H1 (cell line): ENCODE measurements around the gene BCAR3. TPM values are rescaled to one million over a fixed set of nuclear protein-coding genes. Genes with fewer than 3 reads are reported as not detected.
A peak's percentile ranks its signal among the peaks of the same experiment; 100 is the strongest.

ENCODE experiments used
- CTCF ChIA-PET: fragments of 300-600 bp; sonication (Branson Sonifier 250); formaldehyde crosslinking; loops from one replicate; lab custom pipeline; 2021; ENCODE audit not compliant: partially characterized antibody; lab: Charles Lee
- POLR2A ChIA-PET: fragments of 300-600 bp; sonication (Branson Sonifier 250); formaldehyde crosslinking; loops from one replicate; lab custom pipeline; 2021; ENCODE audit warnings: inconsistent platforms; ENCODE audit not compliant: partially characterized antibody; lab: Charles Lee
- DNase-seq, 2 experiments: peaks; one replicate each; pipeline versions ENCODE4 v3.0.0 to v3.0.0-alpha.2; 2010 to 2022; ENCODE audit warnings: low spot score in 2 of 2, low read depth in 1 of 2, mixed read lengths in 1 of 2
- FAIRE-seq: peaks from 2 replicates; lab custom pipeline; 2011; peaks lifted over from hg19 to GRCh38; lab: Jason Lieb, UNC
- H2AFZ ChIP-seq: 2 replicates; pipeline ENCODE4 v1.8.1; 2012; ENCODE audit warnings: low read length, inconsistent platforms
- H2AK5ac ChIP-seq: 2 replicates; pipeline ENCODE4 v1.6.1; 2013; ENCODE audit warnings: low read depth, low read length
- H2BK120ac ChIP-seq: replicated peaks from 2 replicates; pipeline ENCODE3; 2013; ENCODE audit warnings: low read depth, low read length, inconsistent platforms
- H2BK12ac ChIP-seq: 2 replicates; pipeline ENCODE4 v1.6.1; 2013; ENCODE audit warnings: low read depth, low read length
- H2BK15ac ChIP-seq: 2 replicates; pipeline ENCODE4 v1.6.1; 2013; ENCODE audit warnings: low read length
- H2BK20ac ChIP-seq: 2 replicates; pipeline ENCODE4 v1.6.1; 2013; ENCODE audit warnings: low read length
- H2BK5ac ChIP-seq: 2 replicates; pipeline ENCODE4 v1.6.1; 2013; ENCODE audit warnings: low read depth, low read length
- H3K14ac ChIP-seq: 2 replicates; pipeline ENCODE4 v1.6.1; 2013; ENCODE audit warnings: inconsistent platforms; ENCODE audit not compliant: insufficient read length
- H3K18ac ChIP-seq: 2 replicates; pipeline ENCODE4 v1.6.1; 2013; ENCODE audit warnings: low read length; ENCODE audit errors: extremely low read depth
- H3K23ac ChIP-seq: 2 replicates; pipeline ENCODE4 v1.6.1; 2013; ENCODE audit warnings: inconsistent platforms; ENCODE audit not compliant: insufficient read length
- H3K23me2 ChIP-seq: 2 replicates; pipeline ENCODE4 v1.6.1; 2013; ENCODE audit warnings: low read depth, low read length
- H3K27ac ChIP-seq: 2 replicates; pipeline ENCODE4 v1.6.1; 2011; ENCODE audit warnings: low read depth, low read length, inconsistent platforms
- H3K27me3 ChIP-seq, 4 experiments: replicated peaks in 1 of 4; 1 replicate in 1 of 4; 2 replicates in 3 of 4; pipeline versions ENCODE4 v1.6.1 to v1.8.1; 2011 to 2013; ENCODE audit warnings: low read length in 3 of 4, mild to moderate bottlenecking in 3 of 4, inconsistent platforms in 2 of 4, mixed read lengths in 2 of 4, moderate library complexity in 1 of 4; ENCODE audit not compliant: control insufficient read depth in 3 of 4, insufficient read depth in 3 of 4; ENCODE audit errors: extremely low read depth in 1 of 4
- H3K36me3 ChIP-seq, 4 experiments: 2 replicates each; pipeline versions ENCODE4 v1.6.1 to v1.8.1; 2011 to 2013; ENCODE audit warnings: mild to moderate bottlenecking in 4 of 4, low read length in 3 of 4, moderate library complexity in 2 of 4, control low read depth in 1 of 4, inconsistent platforms in 1 of 4; ENCODE audit not compliant: insufficient read depth in 4 of 4, control insufficient read depth in 2 of 4
- H3K4ac ChIP-seq: replicated peaks from 2 replicates; pipeline ENCODE3; 2013; ENCODE audit warnings: low read length, low read depth, mixed read lengths, inconsistent platforms; ENCODE audit not compliant: insufficient read length
- H3K4me1 ChIP-seq, 4 experiments: replicated peaks in 1 of 4; 1 replicate in 1 of 4; 2 replicates in 3 of 4; pipeline versions ENCODE4 v1.6.1 to v1.8.1; 2011 to 2013; ENCODE audit warnings: low read length in 3 of 4, inconsistent platforms in 2 of 4, mixed read lengths in 1 of 4; ENCODE audit not compliant: insufficient read depth in 4 of 4, control insufficient read depth in 3 of 4
- H3K4me2 ChIP-seq, 2 experiments: 2 replicates each; pipeline versions ENCODE4 v1.6.1 to v1.8.1; 2011 to 2013; ENCODE audit warnings: low read depth in 2 of 2, low read length in 2 of 2, control low read depth in 1 of 2, inconsistent platforms in 1 of 2, mild to moderate bottlenecking in 1 of 2; ENCODE audit not compliant: insufficient read depth in 1 of 2
- H3K4me3 ChIP-seq, 4 experiments: fragments of 200-600, 300-600 bp in 1 of 4; sonication (generic), shearing (Covaris generic), sonication (Bioruptor Twin) in 1 of 4; 2 replicates each; pipeline versions ENCODE4 v1.5.1 to v1.8.1; 2011 to 2016; ENCODE audit warnings: low read length in 4 of 4, low read depth in 3 of 4, control low read depth in 2 of 4, inconsistent platforms in 2 of 4, mild to moderate bottlenecking in 2 of 4, mixed read lengths in 1 of 4, moderate library complexity in 1 of 4; ENCODE audit not compliant: insufficient read depth in 2 of 4; ENCODE audit errors: extremely low read depth in 1 of 4
- H3K56ac ChIP-seq: replicated peaks from 2 replicates; pipeline ENCODE3; 2013; ENCODE audit warnings: low read depth, mild to moderate bottlenecking, mixed read lengths, low read length, inconsistent platforms; ENCODE audit not compliant: insufficient read length
- H3K79me1 ChIP-seq: 2 replicates; pipeline ENCODE4 v1.6.1; 2013; ENCODE audit warnings: low read depth, low read length, control low read depth
- H3K79me2 ChIP-seq, 2 experiments: 2 replicates each; pipeline versions ENCODE4 v1.6.1 to v1.8.1; 2012 to 2013; ENCODE audit warnings: low read length in 2 of 2, mild to moderate bottlenecking in 2 of 2, inconsistent platforms in 1 of 2; ENCODE audit not compliant: insufficient read depth in 2 of 2, control insufficient read depth in 1 of 2
- H3K9ac ChIP-seq, 4 experiments: replicated peaks in 1 of 4; 1 replicate in 1 of 4; 2 replicates in 3 of 4; pipeline versions ENCODE4 v1.6.1 to v1.8.1; 2011 to 2013; ENCODE audit warnings: low read depth in 3 of 4, low read length in 3 of 4, control low read depth in 2 of 4, mild to moderate bottlenecking in 2 of 4, moderate library complexity in 2 of 4, inconsistent platforms in 1 of 4; ENCODE audit errors: extremely low read depth in 1 of 4
- H3K9me3 ChIP-seq, 2 experiments: 2 replicates each; pipeline versions ENCODE4 v1.6.1 to v1.8.1; 2012 to 2013; ENCODE audit warnings: mild to moderate bottlenecking in 2 of 2, moderate library complexity in 2 of 2, control low read depth in 1 of 2, inconsistent platforms in 1 of 2, low read depth in 1 of 2, low read length in 1 of 2, mixed read lengths in 1 of 2; ENCODE audit not compliant: insufficient read depth in 2 of 2
- H4K20me1 ChIP-seq, 2 experiments: replicated peaks in 1 of 2; 2 replicates each; pipeline versions ENCODE3 to v1.8.1; 2011 to 2013; ENCODE audit warnings: inconsistent platforms in 2 of 2, low read length in 2 of 2, mild to moderate bottlenecking in 1 of 2; ENCODE audit not compliant: insufficient read depth in 2 of 2, control insufficient read depth in 1 of 2
- H4K5ac ChIP-seq: 2 replicates; pipeline ENCODE4 v1.6.1; 2013; ENCODE audit warnings: low read length, low read depth, mixed read lengths, inconsistent platforms; ENCODE audit not compliant: insufficient read length
- H4K8ac ChIP-seq: 2 replicates; pipeline ENCODE4 v1.8.0; 2013; ENCODE audit warnings: mild to moderate bottlenecking, moderate library complexity, low read length, inconsistent platforms; ENCODE audit not compliant: insufficient read depth; ENCODE audit errors: extremely low read depth
- H4K91ac ChIP-seq: replicated peaks from 2 replicates; pipeline ENCODE3; 2013; ENCODE audit warnings: low read length, mixed read lengths, inconsistent platforms; ENCODE audit not compliant: insufficient read length
- CEBPB ChIP-seq: IDR thresholded peaks from 2 replicates; pipeline ENCODE4 v1.6.1; 2012; ENCODE audit warnings: low read depth, low read length
- EZH2 ChIP-seq: fragments of 200-600 bp; sonication (generic); IDR thresholded peaks from 2 replicates; pipeline ENCODE4 v1.7.1; 2012; ENCODE audit warnings: low read depth, mild to moderate bottlenecking, moderate library complexity, low read length, inconsistent platforms; ENCODE audit not compliant: severe bottlenecking
- GABPA ChIP-seq: IDR thresholded peaks from 2 replicates; pipeline ENCODE4 v1.6.1; 2011; ENCODE audit warnings: mild to moderate bottlenecking, low read length, moderate library complexity, borderline replicate concordance; ENCODE audit not compliant: insufficient read depth
- KDM4A ChIP-seq: IDR thresholded peaks from one replicate; pipeline ENCODE4 v1.7.1; 2012; ENCODE audit warnings: low read depth, mild to moderate bottlenecking, moderate library complexity, low read length, inconsistent platforms; ENCODE audit not compliant: severe bottlenecking
- KDM5A ChIP-seq: fragments of 200-600 bp; IDR thresholded peaks from 2 replicates; pipeline ENCODE4 v1.7.1; 2012; ENCODE audit warnings: mild to moderate bottlenecking, low read length, inconsistent platforms, mixed read lengths
- NRF1 ChIP-seq: IDR thresholded peaks from 2 replicates; pipeline ENCODE4 v1.6.1; 2011; ENCODE audit warnings: mild to moderate bottlenecking, low read depth, low read length, improper control_type of control experiment
- SIX5 ChIP-seq: IDR thresholded peaks from 2 replicates; pipeline ENCODE4 v1.6.1; 2011; ENCODE audit warnings: mild to moderate bottlenecking, low read depth, low read length
- TEAD4 ChIP-seq: IDR thresholded peaks from 2 replicates; pipeline ENCODE4 v1.6.1; 2012; ENCODE audit warnings: low read depth, low read length, inconsistent platforms, mixed read lengths
- WGBS, 2 experiments: shearing (Covaris generic) in 1 of 2; methylation state at CpG; one replicate each; pipeline versions ENCODE4 v1.1.6 to v1.1.7; 2013 to 2015; ENCODE audit warnings: low lambda C conversion rate in 2 of 2, mixed read lengths in 2 of 2, inconsistent platforms in 1 of 2, low coverage in 1 of 2, missing lambda C conversion rate in 1 of 2; ENCODE audit not compliant: insufficient replicate concordance in 2 of 2, insufficient coverage in 1 of 2, insufficient read length in 1 of 2; ENCODE audit errors: extremely low coverage in 1 of 2, missing lambda C conversion rate in 1 of 2; 5-methylcytosine and 5-hydroxymethylcytosine counted together
- polyA plus RNA-seq, 7 experiments: library from polyadenylated mRNA; depleted of rRNA in 3 of 7; stranded (reverse) in 5 of 7; unstranded in 2 of 7; fragments of >200 nt in 5 of 7; fragments of 200-250 nt in 2 of 7; gene quantifications; 1 replicate in 5 of 7; 2 replicates in 1 of 7; 4 replicates in 1 of 7; pipeline versions ENCODE4 v1.2.1 to v1.2.3, GENCODE V29; 2011 to 2013; ENCODE audit warnings: missing spikeins in 2 of 7, mixed read lengths in 2 of 7
- total RNA-seq: library from RNA; stranded (reverse); fragmentation: NEBNext Ultra II Directional; extraction: Animal tissue kit (Norgen Biotek cat#: 25700); gene quantifications from 2 replicates; pipeline ENCODE4 v1.2.1, GENCODE V29; 2021

The BCAR3 gene
- total and polyA plus RNA-seq, 2 of the 8 experiments (the other 6 are each of a cell fraction or from before 2014, with no cell fraction given) = 5.6 to 9.2 TPM

GRCh38 chr1:93679546-93679945, 2.1 kb downstream of the BCAR3 start:
- H2BK120ac ChIP-seq = no peak overlapping the region
- no peak overlapping the region for H4K5ac ChIP-seq
- H3K56ac ChIP-seq = no peak overlapping the region
- CTCF ChIA-PET = interaction anchor here (1.3 to 13.5 kb wide), 7 partner anchors 9 to 164 kb away, joined by 5 to 98 read pairs (median 10); no protein-coding TSS in a partner anchor
- H3K27me3 ChIP-seq = peaks cover 0 to 8% (median 2%) of the 10 kb centered on the region in 4 experiments; a peak in 4 of 7 replicates
- peaks cover 0 to 23% of the 10 kb centered on the region in 2 experiments; a peak in 1 of 4 replicates for H3K79me2 ChIP-seq
- no peak for TF ChIP-seq KDM5A
- no peak for TF ChIP-seq EZH2
- no peak for TF ChIP-seq KDM4A
- TF ChIP-seq GABPA = no peak
- TF ChIP-seq SIX5 = no peak
- no peak for TF ChIP-seq CEBPB
- TF ChIP-seq TEAD4 = no peak
- no peak for TF ChIP-seq NRF1
- H2BK5ac ChIP-seq = no peak overlapping the region
- peaks cover 0 to 6% of the 10 kb centered on the region in 2 experiments for H4K20me1 ChIP-seq
- DNase-seq (no peak), FAIRE-seq (no peak)
- peaks cover 15% of the 10 kb centered on the region for H3K23me2 ChIP-seq
- no peaks in the 10 kb centered on the region for H3K9me3 ChIP-seq
- H3K4me1 ChIP-seq = peaks cover 5 to 12% (median 5%) of the 10 kb centered on the region in 4 experiments
- no peak overlapping the region for H2AFZ ChIP-seq
- 84% methylated on average over 4 of the region's 4 CpGs; no CpG with 5 or more reads in 1 of the 2 experiments for WGBS, 2 experiments
- H3K23ac ChIP-seq = no peak overlapping the region
- no peak overlapping the region for H3K18ac ChIP-seq
- H3K4me3 ChIP-seq = no peak overlapping the region
- H2BK15ac ChIP-seq = no peak overlapping the region
- no peak overlapping the region for H2BK12ac ChIP-seq
- H3K14ac ChIP-seq = no peak overlapping the region
- no peak overlapping the region for H4K8ac ChIP-seq
- H3K4ac ChIP-seq = no peak overlapping the region
- peak overlapping the region in 1 of 4 experiments; percentile 0; a peak in 1 of 7 replicates for H3K9ac ChIP-seq
- POLR2A ChIA-PET = interaction anchor here (1.2 to 1.8 kb wide), 2 partner anchors 8 to 41 kb away, joined by 4 to 8 read pairs; no protein-coding TSS in a partner anchor
- H2AK5ac ChIP-seq = no peak overlapping the region
- H3K79me1 ChIP-seq = no peaks in the 10 kb centered on the region; the same call in 1 of the 2 replicates
- H3K4me2 ChIP-seq = no peak overlapping the region; a peak in 1 of 4 replicates
- no peak overlapping the region for H2BK20ac ChIP-seq
- no peak overlapping the region for H4K91ac ChIP-seq
- no peak overlapping the region for H3K27ac ChIP-seq
- H3K36me3 ChIP-seq = no peaks in the 10 kb centered on the region; a peak in 1 of 8 replicates
